ENCODE results near the gene PPP1R13L.

- TF ChIP-seq CTCF (IDR thresholded peaks at IDR 0.05; ENCODE audit: low read depth, low read length, missing input control) (no peak), JUND (IDR thresholded peaks at IDR 0.05) (no peak), MAX (IDR thresholded peaks at IDR 0.05) (no peak), EGR1 (IDR thresholded peaks at IDR 0.05; ENCODE audit: low read depth in 2 of 2) (no peak), REST (IDR thresholded peaks at IDR 0.05) (no peak), ZBTB33 (IDR thresholded peaks at IDR 0.05) (no peak)
Observed at GRCh38 chr19:45350477-45351058, 54.3 kb downstream of the PPP1R13L start.
